HG03108 (cell line): ENCODE measurements around the gene TTC12.

Source experiments
- ATAC-seq: cut with Tn5 transposase; IDR thresholded peaks from one replicate; pipeline ENCODE4 v1.9.1; 2021; ENCODE audit warnings: moderate library complexity; ENCODE audit not compliant: unreplicated experiment

TTC12 gene

DNA sequence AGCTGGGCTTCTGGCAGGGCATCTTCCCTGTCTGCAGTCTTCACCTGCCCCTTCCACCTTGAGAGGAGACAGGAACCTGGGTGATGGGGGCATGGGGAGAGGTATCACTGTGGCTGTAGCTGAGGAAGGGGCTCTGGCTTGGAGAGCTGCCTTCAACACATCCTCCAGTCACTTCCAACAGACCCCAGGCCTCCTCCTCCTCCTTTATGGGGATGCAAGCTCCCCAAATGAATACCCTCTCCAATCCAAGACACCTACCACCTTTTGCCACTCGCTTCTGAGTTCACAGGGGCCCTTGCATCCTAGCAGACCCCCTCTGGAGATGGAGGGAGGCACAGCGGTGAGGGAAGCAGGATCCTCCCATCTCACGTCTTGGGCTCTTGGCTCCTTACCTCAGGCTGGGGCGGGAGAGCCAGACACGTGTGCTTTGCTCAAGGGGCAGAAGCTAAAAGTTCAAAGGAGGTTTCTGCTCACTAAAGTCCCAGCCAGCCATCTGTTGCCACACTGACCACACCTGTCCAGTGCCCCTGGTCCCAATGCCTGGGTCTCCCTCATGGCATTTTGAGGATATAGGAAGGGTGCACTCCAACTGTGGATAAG, 86.3 kb downstream of the TTC12 start:
- ATAC-seq = no peak

GRCh38 chr11:113401718-113402117, 87.3 kb downstream of the TTC12 start:
- no peak for ATAC-seq

- ATAC-seq = no peak
Observed at GRCh38 chr11:113404859-113405430, 90.6 kb downstream of the TTC12 start.

DNA sequence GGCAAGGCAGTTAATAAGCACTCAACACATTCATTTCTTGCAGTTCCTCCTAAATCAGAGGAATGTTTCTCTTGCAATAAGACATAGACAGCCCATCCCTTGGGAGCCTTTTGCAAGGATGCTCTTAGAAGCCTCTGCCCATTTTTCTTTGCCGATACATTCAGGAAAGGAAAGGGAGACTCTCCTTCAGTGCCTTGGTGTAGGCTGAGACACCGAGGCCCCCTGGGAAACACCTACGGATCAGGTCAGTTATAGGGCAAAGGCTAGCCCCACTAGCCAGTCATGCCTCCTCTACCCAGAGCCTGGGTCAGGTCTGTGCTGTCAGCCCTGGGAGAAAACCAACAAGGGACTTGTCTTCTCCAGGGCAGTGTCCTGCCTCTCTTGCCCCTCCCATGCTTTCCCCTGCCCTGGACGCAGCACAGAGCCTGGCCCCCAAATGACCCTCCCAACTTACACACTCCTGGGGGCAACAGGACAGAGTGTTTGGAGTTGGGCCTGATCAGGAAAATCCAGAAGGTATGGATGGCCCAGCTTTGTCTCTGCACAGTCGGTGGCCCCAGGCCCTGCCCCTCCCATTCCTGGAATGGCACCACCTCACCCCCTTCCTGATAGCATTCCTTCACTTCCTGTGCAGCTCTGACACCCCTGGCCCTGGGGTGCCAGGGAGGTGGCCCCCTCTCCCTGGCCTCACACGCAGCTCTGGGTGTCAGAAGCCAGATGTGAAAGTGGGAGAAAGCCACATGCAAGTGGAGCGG, 91.5 kb downstream of the TTC12 start:
- no peak for ATAC-seq

- ATAC-seq = no peak
Observed at GRCh38 chr11:113407163-113407562, 92.8 kb downstream of the TTC12 start.

- ATAC-seq = no peak
Observed at GRCh38 chr11:113408206-113408605, 93.8 kb downstream of the TTC12 start.

GRCh38 chr11:113408887-113409286, 94.5 kb downstream of the TTC12 start:
- ATAC-seq = no peak

DNA sequence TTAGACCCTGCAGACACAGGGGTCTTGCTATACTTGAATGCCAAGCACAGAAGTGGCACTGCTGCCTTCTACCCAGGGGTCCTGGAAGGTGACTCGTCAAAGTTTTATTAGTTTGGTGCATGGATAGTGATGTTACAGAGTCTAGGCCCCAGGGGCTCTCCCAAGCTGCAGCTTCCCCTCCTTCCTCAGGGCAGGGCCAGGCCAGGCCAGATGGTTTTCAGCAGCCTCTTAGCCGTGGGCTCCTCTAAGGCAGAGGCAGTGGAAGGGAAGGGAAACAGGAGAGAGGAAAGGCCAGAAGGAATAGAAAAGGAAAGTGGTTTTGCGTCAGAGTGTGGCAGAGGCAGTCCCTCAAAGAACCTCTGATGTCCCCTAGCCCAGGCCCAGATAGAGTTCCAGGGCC, 95.1 kb downstream of the TTC12 start:
- no peak for ATAC-seq

DNA sequence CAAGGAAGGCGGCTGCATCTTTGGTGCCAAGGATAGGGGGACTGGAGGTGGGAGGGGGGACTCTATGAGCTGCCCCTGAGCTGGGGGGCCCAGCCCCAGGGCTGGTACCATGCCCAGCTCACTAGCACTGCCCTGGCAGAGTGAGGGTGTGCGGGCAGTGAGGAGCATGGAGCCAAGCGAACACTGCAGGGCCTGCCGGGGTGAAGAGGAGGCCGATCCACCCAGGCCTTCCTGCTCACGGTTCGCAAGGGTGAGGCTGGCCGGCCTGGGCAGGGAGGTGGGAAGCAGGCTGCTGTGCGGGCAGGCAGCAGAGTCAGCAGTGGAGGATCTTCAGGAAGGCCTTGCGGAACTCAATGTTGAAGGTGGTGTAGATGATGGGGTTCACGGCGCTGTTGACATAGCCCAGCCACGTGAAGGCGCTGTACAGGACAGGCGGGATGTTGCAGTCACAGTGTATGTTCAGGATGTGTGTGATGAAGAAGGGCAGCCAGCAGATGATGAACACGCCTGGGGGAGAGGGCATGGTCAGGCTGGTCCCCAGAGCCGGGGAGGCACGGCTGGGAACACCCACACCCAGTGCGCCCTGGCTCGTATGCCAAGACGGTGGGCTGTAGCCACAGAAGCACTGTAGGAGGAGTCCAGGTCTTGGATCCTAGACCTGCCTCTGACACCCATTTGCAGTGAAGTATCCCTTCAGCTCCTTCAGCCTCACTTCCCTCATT, 96.2 kb downstream of the TTC12 start:
- ATAC-seq = no peak

GRCh38 chr11:113411536-113411935, 97.2 kb downstream of the TTC12 start:
- ATAC-seq = no peak

- ATAC-seq = no peak
Observed at GRCh38 chr11:113412675-113413074, 98.3 kb downstream of the TTC12 start.

DNA sequence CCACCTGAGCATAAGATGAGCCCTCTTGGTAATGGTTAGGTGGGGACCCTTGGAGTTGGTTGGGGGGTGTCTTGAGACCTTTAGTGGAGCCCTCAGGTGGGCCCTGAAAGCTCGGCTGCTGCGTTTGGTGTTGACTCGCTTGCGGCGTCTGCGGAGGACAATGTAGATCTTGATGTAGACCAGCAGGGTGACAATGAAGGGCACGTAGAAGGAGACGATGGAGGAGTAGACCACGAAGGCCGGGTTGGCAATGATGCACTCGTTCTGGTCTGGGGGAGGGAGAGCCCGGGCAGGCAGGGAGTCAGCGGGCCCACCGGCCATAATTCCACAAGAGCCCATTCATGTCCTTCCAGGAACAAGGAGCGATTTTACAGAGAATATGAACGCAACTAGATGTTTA, 101.0 kb downstream of the TTC12 start:
- ATAC-seq = no peak
